Right forelimb (tissue), 1 donor: Measurements from ENCODE around the gene TSN.
A peak's percentile ranks its signal among the peaks of the same experiment; 100 is the strongest.
"Not testable (repeated sequence)": the region's sequence is repeated elsewhere in the genome, so short reads cannot be mapped to it uniquely, and the experiment has no call there.

ENCODE experiments used
- DNase-seq: peaks from one replicate; pipeline ENCODE4 v3.0.0-alpha.2; 2018

Gene TSN

DNA sequence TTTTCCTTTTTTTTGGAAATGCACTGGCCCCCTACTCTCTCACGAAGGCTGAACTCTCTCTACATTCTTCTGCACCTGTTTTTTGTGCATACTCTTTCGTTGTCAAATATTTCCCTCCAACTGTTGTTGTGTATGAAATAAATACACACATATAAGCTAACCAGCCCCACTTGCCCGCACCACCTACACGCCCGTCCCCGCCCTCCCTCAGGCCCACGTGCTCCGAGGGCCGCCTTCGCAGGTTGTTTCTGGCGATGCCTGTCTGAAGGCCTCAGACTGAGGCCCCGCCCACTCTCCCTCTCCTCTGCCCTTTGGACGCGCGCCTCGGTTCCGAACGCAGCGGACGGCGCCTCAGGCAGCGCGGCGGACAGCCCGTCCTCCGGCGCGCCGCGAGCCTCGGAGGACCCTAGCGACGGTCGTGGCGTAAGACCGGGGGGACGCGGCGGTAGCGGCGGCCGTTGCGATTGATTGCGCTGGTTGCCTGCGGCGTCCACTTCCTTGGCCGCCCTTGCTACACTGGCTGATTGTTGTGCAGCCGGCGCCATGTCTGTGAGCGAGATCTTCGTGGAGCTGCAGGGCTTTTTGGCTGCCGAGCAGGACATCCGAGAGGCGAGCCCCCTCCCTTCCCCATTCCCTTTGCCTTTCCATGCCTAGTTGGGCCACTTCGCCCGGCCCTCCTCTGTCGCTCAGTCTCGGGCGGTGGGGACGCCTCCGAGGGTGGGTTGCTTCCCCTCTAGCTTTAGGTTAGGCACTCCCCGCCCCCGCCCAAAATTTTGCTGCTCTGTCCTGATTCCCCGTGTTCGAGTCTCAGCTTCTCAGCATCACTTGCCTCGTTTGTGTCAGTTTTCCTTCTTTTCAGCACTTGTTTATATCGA is at the start of gene TSN:
Gene TSN, plus strand, starts transcription at position 415 of the 875 bp plus-strand sequence. Its CDS starts 129 bp downstream, at position 544.
- peak; percentile 98 for DNase-seq

GRCh38 chr2:121705958-121706357 is 49.5 kb upstream of the TSN start:
- DNase-seq, result no peak

GRCh38 chr2:121707344-121707919 is 48.0 kb upstream of the TSN start:
- DNase-seq, result no peak

DNA sequence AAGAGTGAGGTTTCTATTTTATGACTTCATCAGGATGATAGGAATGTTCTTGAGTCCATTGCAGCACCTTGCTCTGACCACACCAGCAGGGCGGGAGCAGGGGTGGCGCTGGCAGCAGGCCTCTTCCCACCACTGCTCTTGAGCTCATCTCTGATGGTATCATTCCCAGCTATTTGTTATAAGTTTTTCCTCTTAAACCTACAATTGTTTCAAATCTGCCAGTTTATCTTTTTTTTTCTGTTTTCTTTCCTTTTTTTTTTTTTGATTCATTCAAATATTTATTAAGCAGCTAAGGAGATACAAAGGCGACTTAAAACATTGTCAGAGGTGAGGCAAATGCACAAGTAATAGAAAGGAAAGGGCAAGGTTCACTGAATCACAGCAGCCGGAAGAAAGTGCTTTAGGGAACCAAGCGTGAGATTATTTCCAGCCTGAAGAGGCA is 47.5 kb upstream of the TSN start:
- DNase-seq, result no peak

GRCh38 chr2:121709776-121710469 is 45.5 kb upstream of the TSN start:
- DNase-seq, result no peak

- DNase-seq, result no peak
Observed at GRCh38 chr2:121710470-121711170, 44.8 kb upstream of the TSN start.

- not testable (repeated sequence) for DNase-seq
Observed at GRCh38 chr2:121711481-121711880, 44.0 kb upstream of the TSN start.

DNA sequence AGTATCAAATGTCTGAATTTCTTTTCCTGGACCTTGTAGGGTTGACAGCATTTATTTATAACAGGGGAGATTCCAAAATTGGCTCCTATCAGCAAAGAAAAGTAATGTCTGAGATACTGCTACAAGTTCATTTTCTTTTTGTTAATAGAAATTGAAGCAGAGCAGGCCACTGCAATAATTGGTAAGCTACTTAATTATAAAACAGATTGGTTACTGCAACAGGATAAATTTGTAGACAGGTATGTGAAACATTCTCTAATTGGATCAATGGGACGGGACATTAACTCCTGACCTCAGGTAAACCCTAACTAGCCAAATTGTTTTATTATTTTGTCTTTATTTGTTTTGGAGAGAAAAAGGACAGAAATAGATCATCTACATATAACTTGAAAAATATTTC is 39.3 kb upstream of the TSN start:
- DNase-seq, result no peak

DNA sequence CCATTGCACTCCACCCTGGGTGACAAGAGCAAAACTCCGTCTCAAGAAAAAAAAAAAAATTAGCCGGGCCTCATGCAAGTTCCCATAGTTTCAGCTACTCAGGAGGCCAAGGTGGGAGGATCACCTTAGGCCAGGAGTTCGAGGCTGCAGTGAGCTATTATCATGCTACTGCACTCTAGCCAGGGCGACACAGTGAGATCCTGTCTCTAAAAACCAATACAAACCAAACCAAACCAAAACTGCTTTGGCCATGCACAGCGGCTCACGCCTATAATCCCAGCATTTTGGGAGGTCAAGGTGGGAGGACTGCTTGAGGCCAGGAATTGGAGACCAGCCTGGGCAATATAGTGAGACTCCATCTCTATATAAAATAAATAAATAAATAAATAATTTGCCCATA is 37.9 kb upstream of the TSN start:
- DNase-seq, result no peak

- DNase-seq, result no peak
Observed at GRCh38 chr2:121721926-121722325, 33.5 kb upstream of the TSN start.

- DNase-seq, result no peak
Observed at GRCh38 chr2:121722479-121722878, 33.0 kb upstream of the TSN start.

- no peak for DNase-seq
Observed at GRCh38 chr2:121723316-121723715, 32.1 kb upstream of the TSN start.

DNA sequence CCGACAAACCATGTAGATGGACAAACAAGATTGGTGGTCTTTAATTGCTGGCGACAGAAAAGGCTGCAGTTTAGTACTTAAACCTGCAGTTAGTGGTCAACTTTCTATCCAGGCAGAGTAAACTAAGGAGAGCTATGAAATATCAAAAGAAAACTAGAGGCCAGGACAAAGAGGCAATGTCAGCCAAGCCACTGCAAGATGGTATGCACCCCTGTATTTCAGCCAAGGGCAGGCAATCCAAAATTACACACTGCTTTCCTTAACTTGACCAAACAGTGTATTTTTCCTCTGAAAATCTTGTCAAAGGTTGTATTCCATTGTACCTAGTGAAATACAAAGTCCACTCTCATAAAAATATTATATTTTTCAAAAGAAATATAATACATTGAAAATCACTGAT is 28.1 kb upstream of the TSN start:
- DNase-seq, result no peak

GRCh38 chr2:121727950-121728349 is 27.5 kb upstream of the TSN start:
- no peak for DNase-seq

GRCh38 chr2:121731366-121731765 is 24.1 kb upstream of the TSN start:
- DNase-seq, result no peak

DNA sequence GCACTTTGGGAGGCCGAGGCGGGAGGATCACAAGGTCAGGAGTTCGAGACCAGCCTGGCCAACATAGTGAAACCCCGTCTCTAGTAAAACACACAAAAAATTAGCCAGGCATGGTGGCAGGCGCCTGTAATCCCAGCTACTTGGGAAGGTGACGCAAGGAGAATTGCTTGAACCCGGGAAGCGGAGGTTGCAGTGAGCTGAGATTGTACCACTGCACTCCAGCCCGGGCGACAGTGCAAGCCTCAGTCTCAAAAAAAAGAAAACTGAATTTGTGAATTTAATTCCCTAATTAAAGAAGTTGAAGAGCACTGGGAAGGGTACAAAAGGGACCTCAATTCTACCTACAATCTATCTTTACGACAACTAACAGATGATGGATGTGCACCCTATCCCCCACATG is 20.9 kb upstream of the TSN start:
- not testable (repeated sequence) for DNase-seq

DNA sequence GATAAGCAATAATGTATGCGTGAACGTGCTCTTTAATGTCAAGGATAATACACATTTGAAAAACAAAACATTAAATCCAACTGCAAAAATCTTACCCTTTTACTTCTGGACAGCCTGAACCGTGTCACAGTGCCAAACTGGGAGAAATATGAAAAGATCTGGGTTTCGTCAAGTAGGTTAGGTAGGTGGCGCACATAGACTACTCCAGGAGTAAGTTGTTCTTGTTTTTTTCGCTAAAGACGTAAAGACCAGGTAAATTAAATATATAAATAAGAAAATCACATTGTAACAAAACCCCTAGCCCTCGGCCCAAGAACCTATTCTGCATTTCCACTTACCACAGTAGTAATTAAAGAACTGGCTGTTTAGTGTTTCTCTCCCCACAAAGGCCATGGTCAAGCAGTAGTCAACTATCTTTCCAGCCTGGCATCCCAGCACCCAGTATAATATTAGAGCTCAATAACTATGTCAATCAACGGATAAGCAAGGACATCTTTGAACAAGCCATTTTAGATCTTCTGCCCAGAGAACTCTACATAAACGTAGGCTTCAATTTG is 19.9 kb upstream of the TSN start:
- no peak for DNase-seq

- no peak for DNase-seq
Observed at GRCh38 chr2:121736140-121736461, 19.4 kb upstream of the TSN start.

- DNase-seq, result peak; percentile 100
Observed at GRCh38 chr2:121736462-121737336, 18.8 kb upstream of the TSN start, which contains the start of gene NIFK. Gene NIFK (minus strand): TSS chr2:121736875. CDS start chr2:121736850, 25 bp downstream.

GRCh38 chr2:121740973-121741372 is 14.5 kb upstream of the TSN start:
- no peak for DNase-seq

- DNase-seq, result no peak
Observed at GRCh38 chr2:121741450-121741849, 14.0 kb upstream of the TSN start.

- no peak for DNase-seq
Observed at GRCh38 chr2:121746071-121746578, 9.3 kb upstream of the TSN start.
